ENCODE measurements around the gene CEACAM19. TPM values are rescaled to one million over a fixed set of nuclear protein-coding genes. Genes with fewer than 3 reads are reported as not detected.

CEACAM19 gene
- total RNA-seq, 1 experiment from 2014 or later: 3.5 TPM

DNA sequence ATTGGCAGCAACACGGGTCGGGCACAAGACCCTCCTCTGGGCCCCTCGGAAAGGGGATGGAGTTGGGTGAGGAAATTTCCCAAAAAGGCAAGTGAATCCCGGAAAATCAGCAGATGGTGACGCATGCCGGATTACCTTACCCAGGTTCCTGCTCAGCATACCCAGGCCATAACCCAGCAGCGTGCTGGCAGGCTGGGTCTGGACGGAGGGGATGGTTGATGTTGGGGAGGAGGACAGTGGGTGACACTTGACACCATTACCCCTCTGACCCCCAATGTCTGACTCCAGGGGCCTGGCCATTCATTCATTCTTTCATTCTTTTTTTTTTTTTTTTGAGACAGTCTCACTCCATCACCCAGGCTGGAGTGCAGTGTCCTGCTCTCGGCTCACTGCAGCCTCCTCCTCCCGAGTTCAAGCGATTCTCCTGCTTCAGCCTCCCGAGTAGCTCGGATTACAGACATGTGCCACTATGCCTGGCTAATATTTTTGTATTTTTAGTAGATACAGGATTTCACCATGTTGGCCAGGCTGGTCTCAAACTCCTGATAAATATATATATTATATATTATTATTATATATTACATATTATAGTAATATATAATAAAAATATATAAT lies 26.8 kb upstream of the CEACAM19 start:
- H3K18ac ChIP-seq (ENCODE audit: insufficient read length, low read depth, low read length): peak overlapping the region; percentile 39
- H2AK5ac ChIP-seq (ENCODE audit: insufficient read length, low read length): no peak overlapping the region
- no peaks in the 10 kb centered on the region for H3K79me2 ChIP-seq (ENCODE audit: insufficient read depth, low read length)
- no peak overlapping the region for H4K91ac ChIP-seq (ENCODE audit: insufficient read length, low read depth, low read length)
- Mint-ChIP-seq H3K27ac (peak overlapping the region in 1 of 3 experiments; percentile 95; a peak in 2 of 7 replicates), H3K9me3 (no peaks in the 10 kb centered on the region), H3K4me1 (peaks cover 0 to 7% of the 10 kb centered on the region in 2 experiments; a peak in 2 of 4 replicates), H3K36me3 (ENCODE audit: insufficient read depth in 1 of 3, low read depth in 3 of 3) (peaks cover 6 to 25% (median 8%) of the 10 kb centered on the region in 3 experiments; a peak in 6 of 7 replicates), H3K4me3 (peak overlapping the region; percentile 89 to 92), H3K27me3 (ENCODE audit: low read depth) (peaks cover 23% of the 10 kb centered on the region)
- H3K23me2 ChIP-seq (ENCODE audit: insufficient read length, low read depth, low read length, poor library complexity, severe bottlenecking): no peaks in the 10 kb centered on the region
- no peaks in the 10 kb centered on the region for H4K20me1 ChIP-seq (ENCODE audit: control insufficient read depth, insufficient read depth, insufficient read length)
- H3K9me3 ChIP-seq (ENCODE audit: control insufficient read depth, low read depth, low read length): no peaks in the 10 kb centered on the region
- TF ChIP-seq, protein P1, sequence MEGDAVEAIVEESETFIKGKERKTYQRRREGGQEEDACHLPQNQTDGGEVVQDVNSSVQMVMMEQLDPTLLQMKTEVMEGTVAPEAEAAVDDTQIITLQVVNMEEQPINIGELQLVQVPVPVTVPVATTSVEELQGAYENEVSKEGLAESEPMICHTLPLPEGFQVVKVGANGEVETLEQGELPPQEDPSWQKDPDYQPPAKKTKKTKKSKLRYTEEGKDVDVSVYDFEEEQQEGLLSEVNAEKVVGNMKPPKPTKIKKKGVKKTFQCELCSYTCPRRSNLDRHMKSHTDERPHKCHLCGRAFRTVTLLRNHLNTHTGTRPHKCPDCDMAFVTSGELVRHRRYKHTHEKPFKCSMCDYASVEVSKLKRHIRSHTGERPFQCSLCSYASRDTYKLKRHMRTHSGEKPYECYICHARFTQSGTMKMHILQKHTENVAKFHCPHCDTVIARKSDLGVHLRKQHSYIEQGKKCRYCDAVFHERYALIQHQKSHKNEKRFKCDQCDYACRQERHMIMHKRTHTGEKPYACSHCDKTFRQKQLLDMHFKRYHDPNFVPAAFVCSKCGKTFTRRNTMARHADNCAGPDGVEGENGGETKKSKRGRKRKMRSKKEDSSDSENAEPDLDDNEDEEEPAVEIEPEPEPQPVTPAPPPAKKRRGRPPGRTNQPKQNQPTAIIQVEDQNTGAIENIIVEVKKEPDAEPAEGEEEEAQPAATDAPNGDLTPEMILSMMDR (conservative IDR thresholded peaks at IDR 0.05): no peak
- H3K27me3 ChIP-seq (ENCODE audit: insufficient read depth, low read length): no peaks in the 10 kb centered on the region; the same call in 1 of the 2 replicates
- no peak overlapping the region for H2BK20ac ChIP-seq (ENCODE audit: low read depth, low read length, poor library complexity, severe bottlenecking)
- DNase-seq: peak; percentile 68
- no peaks in the 10 kb centered on the region for H3K79me1 ChIP-seq (ENCODE audit: insufficient read depth, low read depth, low read length, poor library complexity, severe bottlenecking)
- H3K27ac ChIP-seq (ENCODE audit: insufficient read length, low read depth, low read length): no peak overlapping the region
- no peak overlapping the region for H3K4ac ChIP-seq (ENCODE audit: low read depth, low read length)
- no peak overlapping the region for H3K56ac ChIP-seq (ENCODE audit: insufficient read length, low read depth, low read length)
- H2BK15ac ChIP-seq (ENCODE audit: low read depth, low read length): no peak overlapping the region
- H3T11ph ChIP-seq (ENCODE audit: low read length): no peak overlapping the region
- H3K9ac ChIP-seq (ENCODE audit: extremely low read depth, insufficient read length, low read length): no peak overlapping the region
- no peak overlapping the region for H4K5ac ChIP-seq (ENCODE audit: insufficient read length, low read depth, low read length)
- no peak overlapping the region for H2BK12ac ChIP-seq (ENCODE audit: insufficient read length, low read depth, low read length)
- no peaks in the 10 kb centered on the region for H3K4me1 ChIP-seq (ENCODE audit: insufficient read depth, low read length)
- peak overlapping the region; percentile 85 for H3K4me2 ChIP-seq (ENCODE audit: insufficient read depth, insufficient read length, low read length)
- H2BK5ac ChIP-seq (ENCODE audit: insufficient read length, low read length): no peak overlapping the region
- H3K14ac ChIP-seq (ENCODE audit: insufficient read depth, low read length): peak overlapping the region; percentile 77; the same call in 1 of the 2 replicates
- no CpG with 5 or more reads among the region's 13 CpGs for WGBS (ENCODE audit: extremely low coverage, insufficient read length, low lambda C conversion rate)
- no peak overlapping the region for H2BK120ac ChIP-seq (ENCODE audit: low read depth, low read length, poor library complexity, severe bottlenecking)
- no peak overlapping the region for H4K8ac ChIP-seq (replicated peaks; ENCODE audit: insufficient read length, low read depth, low read length)
- no peak overlapping the region for H2AFZ ChIP-seq (ENCODE audit: low read length)
- H3K23ac ChIP-seq (ENCODE audit: insufficient read length, low read depth, low read length): no peak overlapping the region
